HFFc6 (cell line): Measurements from ENCODE around the gene MS4A6E. TPM values are rescaled to one million over a fixed set of nuclear protein-coding genes. Genes with fewer than 3 reads are reported as not detected.

Experiments
- DNase-seq: peaks from one replicate; pipeline ENCODE4 v3.0.0-alpha.2; 2018
- H3K27ac Mint-ChIP-seq: 2 replicates; pipeline ENCODE4 v1.8.0; 2020; ENCODE audit warnings: mild to moderate bottlenecking, mixed read lengths
- H3K27me3 Mint-ChIP-seq: 2 replicates; pipeline ENCODE4 v1.8.0; 2021; ENCODE audit warnings: mild to moderate bottlenecking, moderate library complexity, mixed read lengths; ENCODE audit not compliant: insufficient read depth
- H3K36me3 Mint-ChIP-seq: 2 replicates; pipeline ENCODE4 v1.8.0; 2021; ENCODE audit warnings: low read depth, mixed read lengths
- H3K4me1 Mint-ChIP-seq: 2 replicates; pipeline ENCODE4 v1.8.0; 2020; ENCODE audit warnings: low read depth, mixed read lengths
- H3K4me3 Mint-ChIP-seq: 2 replicates; pipeline ENCODE4 v1.8.0; 2020; ENCODE audit warnings: mild to moderate bottlenecking, moderate library complexity, mixed read lengths
- H3K9me3 Mint-ChIP-seq: 2 replicates; pipeline ENCODE4 v1.8.0; 2020; ENCODE audit warnings: mild to moderate bottlenecking, mixed read lengths
- total RNA-seq, 6 experiments: library from RNA; stranded (reverse); fragmentation: NEBNext Ultra II Directional; extraction: Animal tissue kit (Norgen Biotek cat#: 25700); gene quantifications; 2 replicates in 1 of 6; 3 replicates in 5 of 6; pipeline ENCODE4 v1.2.3, GENCODE V29; 2021
- TF ChIP-seq, protein P1 (sequence below): fragments of 200-600 bp; sonication (generic); IDR thresholded peaks from 2 replicates; pipeline ENCODE4 v1.5.0; 2021; ENCODE audit warnings: antibody characterized with exemption, mild to moderate bottlenecking

Gene MS4A6E
- total RNA-seq, 6 experiments from 2014 or later, result not detected

DNA sequence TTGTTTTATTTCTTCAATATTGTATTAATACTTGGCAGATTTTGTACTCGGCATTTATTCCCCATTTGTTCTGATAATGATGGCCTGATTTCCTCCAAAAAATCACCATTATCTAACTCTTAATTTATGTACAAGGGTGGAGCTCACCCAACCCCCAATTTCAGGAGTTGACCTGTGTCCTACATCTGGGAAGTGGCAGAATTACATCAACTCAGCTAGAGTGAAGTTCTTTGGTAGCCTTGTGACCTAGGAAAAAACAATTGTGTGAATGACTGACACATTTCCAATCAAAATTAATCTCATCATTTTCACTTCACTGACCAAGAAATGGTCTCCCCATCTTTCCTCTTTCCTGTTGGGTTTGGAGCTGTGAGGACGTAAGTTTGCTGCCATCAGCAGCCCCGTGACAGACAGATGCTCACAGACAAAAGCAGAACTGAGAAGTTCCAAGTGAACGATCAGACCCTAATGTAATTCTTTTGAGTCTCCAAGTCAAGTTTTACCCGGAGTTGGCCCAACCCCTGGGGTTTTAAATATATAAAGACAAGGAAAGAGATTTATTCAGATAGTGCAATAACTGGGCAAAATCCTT is 16.6 kb upstream of the MS4A6E start:
- H3K36me3 Mint-ChIP-seq, result no peaks in the 10 kb centered on the region
- H3K27me3 Mint-ChIP-seq, result 0 out of 2 replicates have a peak, but pooled peaks cover 1% of the 10 kb centered on the region
- peaks cover 4% of the 10 kb centered on the region; the same call in 1 of the 2 replicates for H3K4me1 Mint-ChIP-seq
- H3K27ac Mint-ChIP-seq, result no peak overlapping the region
- no peak overlapping the region for H3K4me3 Mint-ChIP-seq
- H3K9me3 Mint-ChIP-seq, result peaks cover 16% of the 10 kb centered on the region
- DNase-seq, result no peak
- TF ChIP-seq, protein P1, sequence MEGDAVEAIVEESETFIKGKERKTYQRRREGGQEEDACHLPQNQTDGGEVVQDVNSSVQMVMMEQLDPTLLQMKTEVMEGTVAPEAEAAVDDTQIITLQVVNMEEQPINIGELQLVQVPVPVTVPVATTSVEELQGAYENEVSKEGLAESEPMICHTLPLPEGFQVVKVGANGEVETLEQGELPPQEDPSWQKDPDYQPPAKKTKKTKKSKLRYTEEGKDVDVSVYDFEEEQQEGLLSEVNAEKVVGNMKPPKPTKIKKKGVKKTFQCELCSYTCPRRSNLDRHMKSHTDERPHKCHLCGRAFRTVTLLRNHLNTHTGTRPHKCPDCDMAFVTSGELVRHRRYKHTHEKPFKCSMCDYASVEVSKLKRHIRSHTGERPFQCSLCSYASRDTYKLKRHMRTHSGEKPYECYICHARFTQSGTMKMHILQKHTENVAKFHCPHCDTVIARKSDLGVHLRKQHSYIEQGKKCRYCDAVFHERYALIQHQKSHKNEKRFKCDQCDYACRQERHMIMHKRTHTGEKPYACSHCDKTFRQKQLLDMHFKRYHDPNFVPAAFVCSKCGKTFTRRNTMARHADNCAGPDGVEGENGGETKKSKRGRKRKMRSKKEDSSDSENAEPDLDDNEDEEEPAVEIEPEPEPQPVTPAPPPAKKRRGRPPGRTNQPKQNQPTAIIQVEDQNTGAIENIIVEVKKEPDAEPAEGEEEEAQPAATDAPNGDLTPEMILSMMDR, result no peak

DNA sequence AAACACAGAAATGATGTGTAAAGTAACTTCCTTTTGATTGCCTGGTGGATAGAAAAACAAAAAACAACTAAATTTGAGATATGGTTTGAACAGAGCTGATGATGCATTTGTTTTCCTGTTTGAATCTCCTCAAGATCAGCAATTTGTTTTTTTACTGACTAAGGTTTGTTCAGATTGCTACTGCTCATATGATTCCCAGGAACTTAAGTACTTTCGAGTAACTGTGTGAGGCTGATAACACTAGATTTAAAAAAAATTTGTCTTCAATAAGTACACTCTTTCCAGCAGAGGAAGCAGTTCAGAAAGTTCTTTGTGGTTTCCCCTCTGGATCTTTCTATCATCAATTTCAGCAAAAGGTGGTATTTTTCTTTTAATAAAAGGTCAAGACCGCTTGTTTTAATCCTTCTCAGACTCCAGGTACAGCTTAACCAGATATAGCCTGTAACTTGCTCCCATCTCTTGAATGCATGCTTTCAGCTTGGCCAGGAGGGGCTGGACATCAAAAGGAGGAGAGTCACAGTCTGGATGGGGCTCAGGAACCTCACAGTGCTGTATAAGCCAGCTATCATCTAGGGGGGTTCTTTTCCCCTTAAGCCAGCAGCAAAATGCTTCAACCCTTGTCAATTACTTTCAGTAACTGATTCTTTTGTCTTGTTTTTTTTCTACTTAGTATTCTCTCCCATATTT is 12.3 kb upstream of the MS4A6E start:
- H3K4me3 Mint-ChIP-seq, result no peak overlapping the region
- no peaks in the 10 kb centered on the region for H3K4me1 Mint-ChIP-seq
- H3K27me3 Mint-ChIP-seq, result no peaks in the 10 kb centered on the region
- DNase-seq, result no peak
- no peaks in the 10 kb centered on the region for H3K36me3 Mint-ChIP-seq
- TF ChIP-seq, protein P1, result no peak
- peaks cover 16% of the 10 kb centered on the region for H3K9me3 Mint-ChIP-seq
- H3K27ac Mint-ChIP-seq, result no peak overlapping the region

DNA sequence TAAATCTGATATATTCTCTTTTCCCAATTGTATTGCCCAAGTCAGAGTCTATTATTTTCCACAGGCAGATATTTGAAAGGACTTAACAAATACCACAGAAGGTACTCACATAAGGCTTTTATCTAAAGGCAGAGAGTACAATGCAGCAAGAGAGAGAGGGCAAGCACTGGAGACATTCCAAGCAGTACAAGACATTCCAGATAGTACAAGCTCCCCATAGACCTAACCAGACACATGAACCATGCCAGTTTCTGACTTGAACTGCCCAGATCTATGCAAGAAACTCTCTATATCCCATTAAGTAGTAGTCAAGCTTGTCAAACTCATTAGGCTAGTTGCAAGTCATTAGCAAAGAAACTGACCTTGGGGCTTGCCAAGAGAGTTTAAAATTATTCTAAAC is 11.2 kb upstream of the MS4A6E start:
- Mint-ChIP-seq H3K4me3 (no peak overlapping the region), H3K36me3 (no peaks in the 10 kb centered on the region), H3K4me1 (no peaks in the 10 kb centered on the region), H3K9me3 (peaks cover 16% of the 10 kb centered on the region), H3K27me3 (no peaks in the 10 kb centered on the region), H3K27ac (no peak overlapping the region)
- TF ChIP-seq, protein P1, result no peak
- DNase-seq, result no peak

DNA sequence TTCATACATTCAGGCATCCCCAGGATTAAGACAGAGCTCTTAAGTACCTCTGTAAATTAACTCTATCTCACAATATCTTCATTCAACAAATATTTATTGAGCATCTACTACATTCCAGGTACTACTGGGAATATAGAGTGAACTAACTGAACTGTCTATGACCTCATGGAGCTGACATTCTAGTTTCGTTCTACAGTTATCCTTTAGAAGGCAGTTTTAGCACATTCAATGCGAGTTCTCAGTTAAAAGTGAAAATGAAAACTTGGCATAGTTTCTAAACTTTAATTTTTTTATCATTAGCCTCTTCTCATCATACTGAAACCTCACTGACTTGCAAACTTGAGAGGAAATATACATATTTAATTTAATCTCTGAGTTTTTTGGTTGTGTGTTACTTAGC is 10.7 kb upstream of the MS4A6E start:
- no peak overlapping the region for H3K4me3 Mint-ChIP-seq

DNA sequence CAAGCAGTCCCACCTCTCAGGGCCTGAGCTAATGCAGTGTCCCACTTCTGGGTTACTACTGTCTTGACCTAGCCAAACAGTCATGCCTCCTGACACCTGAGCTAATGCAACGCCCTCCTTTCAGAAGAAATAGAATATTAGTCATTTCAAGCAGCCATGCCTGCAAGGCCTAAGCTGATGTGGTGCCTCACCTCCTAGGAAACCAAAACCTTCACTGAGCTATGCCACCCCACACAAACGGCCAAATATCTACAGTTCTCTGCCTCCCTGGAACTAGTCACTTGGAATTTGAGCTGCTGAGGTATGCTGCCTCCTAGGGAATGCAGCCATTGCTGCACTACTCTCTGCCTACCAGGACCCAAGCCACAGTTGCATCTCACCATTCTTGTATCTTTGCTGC is 8.3 kb upstream of the MS4A6E start:
- H3K4me3 Mint-ChIP-seq, result no peak overlapping the region
- H3K27ac Mint-ChIP-seq, result no peak overlapping the region
- H3K4me1 Mint-ChIP-seq, result no peaks in the 10 kb centered on the region
- H3K36me3 Mint-ChIP-seq, result no peaks in the 10 kb centered on the region
- H3K27me3 Mint-ChIP-seq, result no peaks in the 10 kb centered on the region; the same call in 1 of the 2 replicates
- DNase-seq, result no peak
- TF ChIP-seq, protein P1, result no peak
- peaks cover 43% of the 10 kb centered on the region for H3K9me3 Mint-ChIP-seq

More for the DNA sequence above, 10.7 kb upstream of the MS4A6E start:
- Mint-ChIP-seq H3K4me1 (no peaks in the 10 kb centered on the region), H3K27me3 (no peaks in the 10 kb centered on the region; the same call in 1 of the 2 replicates), H3K9me3 (peaks cover 21% of the 10 kb centered on the region), H3K36me3 (no peaks in the 10 kb centered on the region), H3K27ac (no peak overlapping the region)
- no peak for DNase-seq
- TF ChIP-seq, protein P1, result no peak
